Mesodermal cell (in vitro differentiated cells): Measurements from ENCODE around the gene MAST4.
"Not testable (repeated sequence)": the region's sequence is repeated elsewhere in the genome, so short reads cannot be mapped to it uniquely, and the experiment has no call there.

Experiments used
- H3K27ac ChIP-seq: 2 replicates; pipeline ENCODE4 v1.7.0; 2013; ENCODE audit warnings: mild to moderate bottlenecking, low read depth, low read length, moderate library complexity; ENCODE audit not compliant: severe bottlenecking
- H3K36me3 ChIP-seq: 2 replicates; pipeline ENCODE4 v1.7.1; 2013; ENCODE audit warnings: mild to moderate bottlenecking, low read length, moderate library complexity; ENCODE audit not compliant: control insufficient read depth, insufficient read depth
- H3K4me1 ChIP-seq: one replicate; pipeline ENCODE4 v1.7.1; 2013; ENCODE audit warnings: mild to moderate bottlenecking, low read length; ENCODE audit not compliant: insufficient read depth, control insufficient read depth, poor library complexity, severe bottlenecking
- H3K4me3 ChIP-seq: 2 replicates; pipeline ENCODE4 v1.7.0; 2013; ENCODE audit warnings: low read length, control low read depth, mild to moderate bottlenecking; ENCODE audit not compliant: insufficient read depth, poor library complexity, severe bottlenecking; ENCODE audit errors: extremely low read depth
- H3K9me3 ChIP-seq: 2 replicates; pipeline ENCODE4 v1.7.1; 2013; ENCODE audit warnings: mild to moderate bottlenecking, low read length, moderate library complexity; ENCODE audit not compliant: control insufficient read depth
- WGBS, 2 experiments: methylation state at CpG; one replicate each; pipeline ENCODE4 v1.1.5; 2013; ENCODE audit warnings: missing lambda C conversion rate in 2 of 2; ENCODE audit not compliant: insufficient coverage in 2 of 2; 5-methylcytosine and 5-hydroxymethylcytosine counted together

Gene MAST4

DNA sequence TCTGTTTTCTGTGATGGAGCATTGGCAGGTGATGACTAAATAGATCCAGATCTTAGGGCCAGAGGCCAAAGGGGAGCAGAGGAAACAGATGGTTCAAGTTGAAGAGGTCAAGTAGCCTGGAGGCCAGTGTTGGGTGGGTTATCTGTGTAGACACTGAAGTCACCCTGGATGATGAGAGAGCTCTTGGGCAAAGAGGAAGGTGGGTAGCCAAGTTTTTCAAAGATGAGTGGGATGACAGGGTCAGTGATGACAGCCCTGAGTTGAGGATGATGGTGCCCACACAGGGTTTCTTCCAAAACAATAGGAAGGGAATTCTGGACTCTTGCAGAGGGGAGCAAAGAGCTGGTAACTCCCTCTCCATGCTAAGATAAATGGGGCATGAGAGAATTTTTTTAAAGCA lies 523.8 kb downstream of the MAST4 start:
- Histone ChIP-seq H3K9me3 (no peaks in the 10 kb centered on the region), H3K36me3 (peaks cover 52% of the 10 kb centered on the region), H3K4me1 (no peaks in the 10 kb centered on the region), H3K4me3 (no peak overlapping the region), H3K27ac (no peak overlapping the region)

DNA sequence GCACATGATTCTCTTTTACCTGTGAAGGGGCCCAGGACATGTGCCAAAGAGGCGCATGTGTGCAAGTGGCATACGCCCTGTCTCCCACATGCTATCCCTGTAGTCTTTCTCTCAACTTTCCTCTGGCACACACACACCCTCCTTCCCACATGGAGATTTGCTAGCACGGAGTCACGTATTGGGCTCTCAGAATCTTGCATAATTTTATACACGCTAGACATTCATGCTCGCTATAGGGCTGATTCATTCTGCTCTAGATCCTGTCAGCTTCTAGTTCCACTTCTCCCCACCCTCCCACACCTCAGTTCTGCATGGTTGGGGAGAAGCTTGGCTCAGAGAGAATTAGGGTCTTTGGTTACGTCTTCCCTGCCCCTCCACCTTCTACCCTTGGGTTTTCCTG lies 527.6 kb downstream of the MAST4 start:
- no peaks in the 10 kb centered on the region for H3K4me1 ChIP-seq
- H3K4me3 ChIP-seq: no peak overlapping the region
- H3K27ac ChIP-seq: peak overlapping the region; percentile 25
- 94 to 98% methylated on average over 4 to 6 of the region's 7 CpGs for whole genome bisulfite sequencing, 2 experiments
- no peaks in the 10 kb centered on the region for H3K9me3 ChIP-seq
- H3K36me3 ChIP-seq: peaks cover 48% of the 10 kb centered on the region

DNA sequence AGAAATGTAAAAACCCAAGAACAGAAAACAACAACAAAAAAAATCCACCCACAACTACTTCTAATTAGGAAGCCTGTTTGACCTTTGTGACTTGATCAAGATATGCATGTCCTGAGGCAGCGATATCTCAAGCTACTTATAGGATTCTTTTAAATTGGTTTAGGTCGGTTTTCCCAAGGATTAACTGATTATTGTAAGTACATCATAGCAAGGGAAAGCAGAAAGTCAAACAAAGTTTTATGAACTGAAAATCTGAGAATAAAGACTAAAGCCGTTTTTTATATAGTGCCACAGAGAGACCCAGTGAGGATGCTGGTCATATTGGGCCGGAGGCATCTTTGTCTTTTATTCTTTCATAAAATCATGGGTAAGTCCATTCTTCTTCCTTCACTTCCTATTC lies 528.4 kb downstream of the MAST4 start:
- WGBS, 2 experiments: 95 to 100% methylated on average over 2 to 3 of the region's 4 CpGs
- Histone ChIP-seq H3K4me1 (no peaks in the 10 kb centered on the region), H3K27ac (no peak overlapping the region), H3K4me3 (no peak overlapping the region), H3K9me3 (no peaks in the 10 kb centered on the region), H3K36me3 (peaks cover 46% of the 10 kb centered on the region)

DNA sequence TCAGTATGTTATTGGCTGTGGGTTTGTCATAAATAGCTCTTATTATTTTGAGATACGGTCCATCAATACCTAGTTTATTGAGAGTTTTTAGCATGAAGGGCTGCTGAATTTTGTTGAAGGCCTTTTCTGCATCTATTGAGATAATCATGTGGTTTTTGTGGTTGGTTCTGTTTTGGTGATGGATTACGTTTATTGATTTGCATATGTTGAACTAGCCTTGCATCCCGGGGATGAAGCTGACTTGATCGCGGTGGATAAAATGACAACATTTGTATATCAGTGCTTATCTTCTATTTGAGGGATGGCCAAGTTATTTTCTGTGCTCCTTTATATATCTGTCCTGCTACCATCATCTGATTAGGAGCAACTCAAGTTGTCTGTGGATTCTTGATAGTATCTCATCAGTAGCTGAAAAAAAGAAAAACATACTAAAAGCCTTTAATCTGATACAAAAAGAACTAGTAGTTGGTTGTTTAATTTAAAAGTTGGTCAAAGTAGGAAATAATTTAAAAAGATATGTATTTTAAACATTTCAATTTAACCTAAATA lies 531.2 kb downstream of the MAST4 start:
- H3K36me3 ChIP-seq: peaks cover 41% of the 10 kb centered on the region
- H3K9me3 ChIP-seq, H3K4me3 ChIP-seq, H3K4me1 ChIP-seq, H3K27ac ChIP-seq: not testable (repeated sequence)
- WGBS, 2 experiments: 93% methylated on average over 5 of the region's 5 CpGs; no CpG with 5 or more reads in 1 of the 2 experiments

DNA sequence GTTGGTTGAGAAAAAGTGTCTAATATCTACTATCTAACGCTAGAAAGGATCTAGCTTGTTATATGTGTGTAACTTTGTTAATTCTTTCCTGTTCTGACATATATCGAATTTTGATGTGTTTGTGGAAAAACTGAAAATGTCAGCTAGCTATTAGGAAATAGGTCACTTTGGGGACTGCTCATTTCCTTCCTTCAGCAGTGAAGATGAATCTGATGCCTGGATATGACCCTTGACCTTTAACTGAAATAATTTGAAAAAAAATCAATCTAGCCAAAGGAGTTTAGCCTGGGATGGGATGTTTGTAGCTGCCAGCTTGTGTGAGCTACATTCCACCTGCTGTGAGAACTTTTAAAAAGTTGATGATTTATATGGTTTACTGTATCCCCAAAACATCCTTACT lies 533.6 kb downstream of the MAST4 start:
- Histone ChIP-seq H3K27ac (no peak overlapping the region), H3K4me1 (no peaks in the 10 kb centered on the region), H3K4me3 (no peak overlapping the region), H3K9me3 (no peaks in the 10 kb centered on the region), H3K36me3 (peaks cover 30% of the 10 kb centered on the region)
- WGBS, 2 experiments: 81 to 90% methylated on average over 1 to 2 of the region's 2 CpGs

DNA sequence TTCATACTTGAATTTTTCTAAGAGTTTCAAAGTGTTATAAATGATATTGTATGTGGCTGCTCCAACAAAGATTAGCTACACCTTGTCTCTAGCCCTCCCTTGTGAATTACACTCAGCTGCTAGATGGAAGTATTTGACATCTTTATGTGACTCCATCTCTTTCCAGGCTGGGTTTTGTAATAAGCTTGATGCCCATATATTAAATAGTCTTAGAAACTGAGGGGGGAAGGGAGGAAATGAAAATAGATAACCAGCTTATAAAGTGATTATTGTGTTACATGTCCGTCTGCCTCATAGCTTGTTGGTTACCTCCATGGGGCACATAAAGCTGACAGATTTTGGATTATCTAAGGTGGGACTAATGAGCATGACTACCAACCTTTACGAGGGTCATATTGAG lies 537.0 kb downstream of the MAST4 start:
- Histone ChIP-seq H3K36me3 (peaks cover 47% of the 10 kb centered on the region), H3K4me1 (no peaks in the 10 kb centered on the region), H3K9me3 (no peaks in the 10 kb centered on the region), H3K4me3 (no peak overlapping the region), H3K27ac (no peak overlapping the region)
- 45 to 50% methylated on average over 2 of the region's 2 CpGs for WGBS, 2 experiments

DNA sequence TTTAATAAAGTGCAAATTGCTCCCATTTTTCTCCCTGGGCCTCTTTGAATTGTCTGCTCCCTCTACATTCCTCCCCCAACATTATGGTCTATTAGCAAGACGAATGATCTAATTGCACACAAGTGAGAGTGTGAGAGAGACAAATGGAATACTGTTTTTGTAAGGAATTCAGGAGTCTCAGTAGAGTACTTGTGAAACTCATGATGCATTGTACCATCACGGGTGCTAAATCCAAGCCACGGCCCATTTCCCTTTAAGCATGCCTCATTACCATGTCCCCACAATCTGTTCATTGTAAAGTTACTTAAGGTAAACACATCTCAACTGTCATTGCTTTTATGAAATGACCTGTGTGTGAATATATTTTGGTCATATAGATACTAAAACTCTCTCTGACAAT lies 537.6 kb downstream of the MAST4 start:
- Histone ChIP-seq H3K36me3 (peaks cover 43% of the 10 kb centered on the region), H3K4me3 (no peak overlapping the region), H3K27ac (no peak overlapping the region), H3K4me1 (no peaks in the 10 kb centered on the region), H3K9me3 (no peaks in the 10 kb centered on the region)
- WGBS, 2 experiments: no CpG with 5 or more reads among the region's 3 CpGs

DNA sequence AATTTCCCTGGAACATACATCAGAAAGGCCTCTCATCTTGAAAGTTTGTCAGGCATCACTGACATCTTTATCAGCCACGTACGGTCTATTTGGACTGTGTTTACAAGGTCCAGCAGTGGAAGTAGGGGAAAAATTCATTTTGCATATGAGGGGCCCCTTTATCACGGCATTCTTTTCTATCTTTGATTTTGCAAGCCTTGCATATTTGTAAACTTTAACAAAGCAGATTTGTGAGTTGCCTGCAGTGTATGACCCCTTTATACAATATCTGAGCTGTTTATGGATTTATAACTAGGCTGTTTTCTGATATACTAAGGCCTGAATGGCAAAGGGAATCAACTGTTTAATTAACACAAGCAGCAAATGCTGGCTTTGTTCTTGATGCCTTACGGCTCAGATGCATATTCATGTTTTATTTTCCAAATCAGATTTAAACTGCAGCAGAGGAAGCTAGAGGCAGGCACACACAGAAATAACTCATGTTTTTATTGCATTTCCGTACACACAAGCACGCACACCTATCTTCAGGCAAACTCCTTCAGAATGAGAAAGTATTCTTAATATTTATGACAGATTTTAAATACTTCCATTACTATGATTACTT lies 539.3 kb downstream of the MAST4 start:
- 82% methylated on average over 4 of the region's 6 CpGs; no CpG with 5 or more reads in 1 of the 2 experiments for WGBS, 2 experiments
- Histone ChIP-seq H3K9me3 (no peaks in the 10 kb centered on the region), H3K27ac (no peak overlapping the region), H3K4me3 (no peak overlapping the region), H3K4me1 (no peaks in the 10 kb centered on the region), H3K36me3 (peaks cover 33% of the 10 kb centered on the region)

DNA sequence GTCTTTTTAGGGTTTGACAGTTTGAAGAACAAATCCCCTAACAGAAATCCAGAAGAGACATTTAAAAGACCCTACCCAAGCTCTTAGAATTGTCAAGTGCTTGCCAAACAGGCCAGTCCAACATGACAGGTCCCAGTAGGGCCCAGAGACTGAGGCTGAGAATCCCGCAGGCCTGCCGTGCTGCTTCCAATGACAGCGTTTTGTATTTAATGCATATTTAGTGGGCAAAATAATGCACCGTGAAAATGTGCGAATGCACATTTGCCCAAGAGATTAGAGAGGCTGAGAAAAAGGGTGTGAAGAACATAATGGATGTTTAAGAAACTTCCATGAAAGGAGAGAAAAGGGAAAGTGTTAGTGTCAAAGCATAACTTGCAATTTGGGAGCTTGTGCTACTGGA lies 542.8 kb downstream of the MAST4 start:
- no peak overlapping the region for H3K27ac ChIP-seq
- H3K4me1 ChIP-seq: no peaks in the 10 kb centered on the region
- H3K36me3 ChIP-seq: peaks cover 48% of the 10 kb centered on the region
- 93% methylated on average over 5 of the region's 5 CpGs for WGBS, 2 experiments
- no peaks in the 10 kb centered on the region for H3K9me3 ChIP-seq
- no peak overlapping the region for H3K4me3 ChIP-seq

DNA sequence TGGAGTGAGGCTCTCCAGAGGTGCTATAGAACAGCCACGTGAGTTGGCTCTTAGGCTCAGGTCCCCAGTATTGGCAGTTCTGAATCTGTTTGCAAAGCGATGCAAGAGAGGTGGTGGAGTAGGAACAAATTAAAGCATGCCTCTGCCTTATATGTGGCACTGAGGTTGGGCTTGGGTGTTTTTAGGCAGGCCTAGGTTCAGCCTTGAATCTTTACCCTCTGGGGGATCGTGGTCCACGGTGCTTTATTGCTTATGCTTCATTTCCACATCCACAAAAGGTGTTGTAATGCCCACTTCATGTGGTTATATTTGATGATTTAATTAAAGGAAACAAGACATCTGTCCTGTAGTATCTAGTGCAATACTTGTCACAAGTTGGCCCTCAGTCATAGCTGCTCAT lies 544.2 kb downstream of the MAST4 start:
- Histone ChIP-seq H3K4me3 (no peak overlapping the region), H3K4me1 (no peaks in the 10 kb centered on the region), H3K27ac (no peak overlapping the region), H3K36me3 (peaks cover 54% of the 10 kb centered on the region), H3K9me3 (no peaks in the 10 kb centered on the region)
- WGBS, 2 experiments: 96 to 100% methylated on average over 1 to 2 of the region's 4 CpGs

DNA sequence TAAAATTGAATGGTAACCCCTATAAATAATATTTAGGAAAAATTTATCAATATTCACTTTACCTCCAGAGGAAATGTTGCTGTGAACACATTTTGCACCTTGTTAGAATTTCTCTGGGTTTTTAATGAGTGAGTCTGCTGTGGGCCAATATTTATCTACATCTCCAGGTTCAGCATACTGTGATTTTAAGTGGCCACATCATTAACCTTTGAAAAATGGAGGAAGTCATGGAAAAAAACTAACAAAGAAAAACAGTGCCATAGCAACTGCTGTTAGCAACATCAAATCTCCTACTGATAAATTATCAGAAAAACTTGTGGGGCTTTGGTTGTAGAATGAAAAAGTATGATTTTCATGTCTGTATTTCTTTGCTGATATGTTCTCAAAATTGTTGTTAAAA lies 545.5 kb downstream of the MAST4 start:
- Histone ChIP-seq H3K4me1 (no peaks in the 10 kb centered on the region), H3K36me3 (peaks cover 52% of the 10 kb centered on the region)

More for the DNA sequence above, 545.5 kb downstream of the MAST4 start:
- no peaks in the 10 kb centered on the region for H3K9me3 ChIP-seq
- H3K4me3 ChIP-seq: no peak overlapping the region
- H3K27ac ChIP-seq: no peak overlapping the region
